RPMI8226 (cell line): Measurements from ENCODE around the gene IL27RA.
"Not testable (repeated sequence)": the region's sequence is repeated elsewhere in the genome, so short reads cannot be mapped to it uniquely, and the experiment has no call there.

ENCODE experiments used
- DNase-seq: peaks from one replicate; pipeline ENCODE4 v3.0.0-alpha.2; 2015

The IL27RA gene

GRCh38 chr19:14033946-14034345 is 2.4 kb downstream of the IL27RA start:
- DNase-seq = no peak

- DNase-seq = peak; percentile 1
Measured at GRCh38 chr19:14035159-14035558, 3.6 kb downstream of the IL27RA start.

DNA sequence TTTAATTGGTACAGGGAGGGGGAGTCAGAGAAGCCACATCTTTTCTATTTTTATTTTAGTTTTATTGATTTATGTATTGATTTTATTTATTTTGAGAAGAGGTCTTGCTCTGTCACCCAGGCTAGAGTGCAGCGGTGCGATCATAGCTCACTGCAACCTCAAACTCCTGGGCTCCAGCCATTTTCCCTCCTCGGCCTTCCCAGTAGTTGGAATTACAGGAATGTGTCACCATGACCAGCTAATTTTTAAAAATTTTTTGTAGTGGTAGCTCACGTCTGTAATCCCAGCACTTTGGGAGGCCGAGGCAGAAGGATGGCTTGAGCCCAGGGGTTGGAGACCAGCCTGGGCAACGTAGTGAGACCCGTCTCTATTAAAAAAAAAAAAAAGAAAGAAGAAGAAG is 4.1 kb downstream of the IL27RA start:
- DNase-seq = no peak

- DNase-seq = no peak
Measured at GRCh38 chr19:14039181-14039580, 7.6 kb downstream of the IL27RA start.

- peak; percentile 57 for DNase-seq
Measured at GRCh38 chr19:14042659-14043608, 11.4 kb downstream of the IL27RA start.

DNA sequence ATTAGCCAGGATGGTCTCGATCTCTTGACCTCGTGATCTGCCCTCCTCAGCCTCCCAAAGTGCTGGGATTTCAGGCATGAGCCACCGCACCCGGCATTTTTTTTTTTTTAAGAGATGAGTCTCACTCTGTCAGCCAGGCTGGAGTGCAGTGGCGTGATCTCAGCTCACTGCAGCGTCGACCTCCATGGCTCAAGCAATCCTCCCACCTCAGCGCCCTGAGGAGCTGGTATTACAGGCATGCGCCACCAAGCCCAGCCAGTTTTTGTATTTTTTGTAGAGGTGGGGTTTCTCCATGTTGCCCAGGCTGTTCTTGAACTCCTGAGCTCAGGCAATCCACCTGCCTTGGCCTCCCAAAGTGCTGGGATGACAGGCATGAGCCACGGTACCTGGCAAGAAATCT is 16.3 kb downstream of the IL27RA start:
- DNase-seq = not testable (repeated sequence)

- peak; percentile 73 for DNase-seq
Measured at GRCh38 chr19:14048443-14049153, 17.0 kb downstream of the IL27RA start.

GRCh38 chr19:14050512-14050911 is 18.9 kb downstream of the IL27RA start:
- no peak for DNase-seq

GRCh38 chr19:14050961-14051360 is 19.4 kb downstream of the IL27RA start:
- not testable (repeated sequence) for DNase-seq

DNA sequence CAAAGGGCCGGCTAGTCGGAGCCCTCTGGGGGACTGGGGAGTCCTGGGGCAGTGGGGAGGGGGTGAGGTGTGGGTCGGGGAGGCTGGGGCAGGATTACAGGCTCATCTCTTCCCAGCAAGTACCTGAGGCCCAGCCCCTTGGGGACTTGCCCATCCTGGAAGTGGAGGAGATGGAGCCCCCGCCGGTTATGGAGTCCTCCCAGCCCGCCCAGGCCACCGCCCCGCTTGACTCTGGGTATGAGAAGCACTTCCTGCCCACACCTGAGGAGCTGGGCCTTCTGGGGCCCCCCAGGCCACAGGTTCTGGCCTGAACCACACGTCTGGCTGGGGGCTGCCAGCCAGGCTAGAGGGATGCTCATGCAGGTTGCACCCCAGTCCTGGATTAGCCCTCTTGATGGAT is 20.4 kb downstream of the IL27RA start:
- DNase-seq = no peak

GRCh38 chr19:14052470-14052869 is 20.9 kb downstream of the IL27RA start:
- no peak for DNase-seq

DNA sequence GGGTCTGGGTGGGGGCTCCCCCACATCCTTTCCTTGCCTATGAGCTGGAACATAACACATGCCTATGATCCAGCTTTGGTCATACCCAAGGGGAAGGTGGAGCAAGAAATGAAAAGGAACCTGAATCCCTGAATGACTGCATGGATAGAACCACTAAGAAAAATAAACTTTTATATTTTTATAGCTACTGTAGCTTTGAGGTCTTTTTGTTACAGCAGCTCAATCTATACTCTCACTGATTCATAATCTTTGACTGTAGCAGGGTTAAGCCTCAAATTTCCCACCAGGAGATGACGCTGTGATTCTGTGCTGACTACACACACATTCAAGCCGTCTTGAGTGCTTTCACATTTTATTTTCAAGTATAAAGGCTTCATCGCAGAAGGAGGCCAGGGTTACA is 21.5 kb downstream of the IL27RA start:
- no peak for DNase-seq

- no peak for DNase-seq
Measured at GRCh38 chr19:14053500-14053899, 21.9 kb downstream of the IL27RA start.

DNA sequence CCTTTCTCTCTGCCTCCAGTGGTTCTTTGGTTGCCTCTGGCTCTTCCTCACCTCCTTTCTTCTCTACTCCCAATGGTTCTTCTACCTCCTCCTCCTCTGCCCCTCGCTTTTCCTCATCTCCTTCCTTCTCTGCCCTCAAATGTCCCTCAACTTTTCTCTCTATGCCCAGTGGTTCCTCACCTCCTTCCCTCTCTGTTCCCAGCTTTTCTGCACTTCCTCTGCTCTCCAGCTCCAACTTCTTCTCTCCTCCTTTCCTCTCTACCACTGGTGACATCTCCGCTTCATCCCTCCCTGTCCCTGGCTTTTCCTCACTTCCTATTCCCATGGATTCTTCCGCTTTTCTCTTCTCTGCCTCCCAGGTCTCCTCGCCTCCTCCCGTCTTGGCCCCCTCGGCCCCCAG is 22.5 kb downstream of the IL27RA start:
- DNase-seq = no peak

DNA sequence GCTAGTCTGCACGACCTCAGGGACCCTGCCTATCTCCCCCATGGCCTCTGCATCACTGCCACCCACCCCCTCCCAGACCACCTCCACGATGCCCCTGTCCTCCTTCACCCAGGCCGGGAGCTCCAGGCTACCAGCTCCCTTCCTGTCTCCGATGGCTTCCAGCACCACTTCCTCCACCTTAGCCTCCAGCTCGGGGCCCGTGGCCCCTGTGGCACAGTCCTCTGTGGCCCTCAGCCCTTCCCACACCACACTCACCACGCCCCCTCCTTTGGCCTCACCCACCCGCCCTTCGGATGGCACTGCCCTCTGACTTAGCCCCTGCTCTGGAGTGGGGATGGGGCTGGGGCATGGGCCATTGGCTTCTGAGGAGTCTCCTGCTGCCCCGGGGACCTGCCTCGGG is 23.2 kb downstream of the IL27RA start:
- no peak for DNase-seq

DNA sequence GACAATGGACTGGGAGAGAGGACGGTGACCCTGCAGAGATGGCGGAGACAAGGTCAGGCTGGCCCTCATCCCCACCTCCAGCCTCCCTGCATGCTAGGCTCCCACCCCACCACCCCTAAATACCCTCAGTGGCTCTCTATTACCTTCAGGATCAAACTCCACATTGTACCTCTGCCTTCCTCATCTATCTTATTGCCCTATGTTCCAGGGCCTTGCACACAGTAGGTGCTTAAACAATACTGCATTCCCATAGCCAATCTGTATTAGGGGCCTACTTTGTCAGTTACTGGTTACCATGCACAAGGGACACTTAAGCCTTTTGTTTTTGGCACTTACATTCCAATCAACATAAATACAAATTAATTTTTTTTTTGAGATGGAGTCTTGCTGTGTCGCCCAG is 23.8 kb downstream of the IL27RA start:
- DNase-seq = no peak

GRCh38 chr19:14056069-14056666 is 24.6 kb downstream of the IL27RA start:
- no peak for DNase-seq

DNA sequence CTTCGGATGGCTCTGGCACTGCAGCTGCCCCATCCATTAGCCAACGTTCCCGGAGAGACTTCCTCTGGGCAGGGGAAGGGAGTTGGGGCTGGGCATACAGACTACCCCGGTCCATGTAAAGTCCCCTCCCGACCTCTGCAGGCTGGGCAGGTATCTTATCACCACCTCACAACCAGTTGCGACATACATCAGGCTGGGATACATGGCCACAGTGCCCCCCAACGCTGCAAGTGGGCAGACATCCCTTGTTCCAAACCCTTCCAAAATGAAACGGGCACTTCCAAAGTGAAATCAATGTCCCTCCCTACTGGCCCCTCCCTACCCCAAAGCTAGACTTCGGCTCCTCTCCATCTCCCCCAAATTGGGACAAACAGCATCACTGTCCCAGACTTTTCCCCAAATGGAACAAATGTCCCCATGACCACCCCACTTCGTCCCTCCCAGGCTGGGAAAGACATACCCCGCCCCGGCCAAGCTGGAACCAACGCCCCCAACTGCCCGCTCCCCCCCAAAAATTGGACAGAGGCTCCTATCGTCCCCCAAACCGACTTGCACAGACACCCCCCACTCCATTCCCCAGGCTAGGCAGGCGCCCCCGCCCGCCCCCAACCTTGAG is 25.3 kb downstream of the IL27RA start:
- DNase-seq = no peak

DNA sequence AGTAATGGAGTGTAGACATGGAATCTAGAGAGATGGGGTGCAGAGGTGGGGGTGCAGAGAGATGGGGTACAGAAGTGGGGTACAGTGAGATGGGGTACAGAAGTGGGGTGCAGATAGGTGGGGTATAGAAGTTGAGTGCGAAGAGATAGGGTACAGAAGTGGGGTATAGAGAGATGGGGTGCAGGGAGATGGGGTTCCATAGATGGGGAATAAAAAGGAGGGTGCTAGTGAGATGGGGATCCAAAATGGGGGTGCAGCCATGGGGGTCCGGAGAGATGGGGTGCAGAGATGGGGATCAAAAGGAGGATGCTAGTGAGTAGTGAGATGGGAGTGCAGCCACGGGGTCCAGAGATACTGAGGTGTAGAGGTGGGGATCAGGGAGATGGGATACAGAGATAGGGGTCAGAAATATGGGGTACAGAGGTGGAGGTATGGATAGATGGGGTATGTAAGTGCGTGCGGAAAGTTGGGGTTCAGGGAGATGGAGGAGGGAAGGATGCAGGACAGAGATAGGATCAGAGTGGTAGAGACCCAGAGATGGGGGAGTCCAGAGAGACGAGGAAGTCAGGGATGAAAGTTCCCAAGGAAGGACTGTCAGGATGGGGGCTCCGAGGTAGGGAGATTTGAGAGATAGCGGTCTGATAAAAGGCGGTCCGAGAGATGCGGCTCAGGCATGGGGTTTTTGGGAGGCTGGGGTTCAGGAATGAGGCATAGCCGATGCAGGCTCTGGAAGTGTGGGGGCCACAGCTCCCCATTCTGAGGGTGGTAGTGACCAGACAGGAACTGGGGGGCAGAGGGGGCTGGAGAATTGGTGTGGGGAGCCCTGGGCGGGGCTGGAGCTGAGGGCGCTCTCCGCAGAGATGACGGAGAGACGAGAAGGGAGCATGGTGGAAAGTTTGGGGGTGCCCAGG is 26.9 kb downstream of the IL27RA start:
- DNase-seq = no peak

GRCh38 chr19:14059093-14059480 is 27.5 kb downstream of the IL27RA start:
- DNase-seq = peak; percentile 53

- DNase-seq = no peak
Measured at GRCh38 chr19:14059652-14060155, 28.1 kb downstream of the IL27RA start.
